Activated CD4-positive, alpha-beta T cell treated with anti-CD3 and anti-CD28 coated beads, Interleukin-2, amount 50 U/mL, for 24 hours (primary cell): Measurements from ENCODE around the gene GIT2.
A peak's percentile ranks its signal among the peaks of the same experiment; 100 is the strongest.
"Not testable (repeated sequence)": the region's sequence is repeated elsewhere in the genome, so short reads cannot be mapped to it uniquely, and the experiment has no call there.

Source experiments
- DNase-seq, 2 donors: peaks; one replicate each; pipeline ENCODE4 v3.0.0-alpha.2; 2020; ENCODE audit warnings: low read depth in 1 of 2, low spot score in 1 of 2

GIT2 gene

DNA sequence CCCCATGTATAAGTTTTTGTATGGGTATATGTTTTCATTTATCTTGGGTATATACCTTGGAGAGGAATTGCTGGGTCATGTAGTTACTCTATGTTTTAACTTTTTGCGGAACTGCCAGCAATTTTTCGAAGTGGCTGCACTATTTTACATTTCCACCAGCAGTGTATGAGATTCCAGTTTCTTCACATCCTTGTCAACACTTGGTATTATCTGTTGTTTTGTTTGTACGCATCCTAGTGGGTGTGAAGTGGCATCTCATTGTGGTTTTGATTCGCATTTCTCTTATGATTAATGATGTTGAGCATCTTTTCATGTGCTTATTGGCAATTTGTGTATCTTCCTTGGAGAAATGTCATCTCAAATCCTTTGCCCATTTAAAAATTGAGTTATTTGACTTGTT lies 9.9 kb upstream of the GIT2 start:
- no peak for DNase-seq

DNA sequence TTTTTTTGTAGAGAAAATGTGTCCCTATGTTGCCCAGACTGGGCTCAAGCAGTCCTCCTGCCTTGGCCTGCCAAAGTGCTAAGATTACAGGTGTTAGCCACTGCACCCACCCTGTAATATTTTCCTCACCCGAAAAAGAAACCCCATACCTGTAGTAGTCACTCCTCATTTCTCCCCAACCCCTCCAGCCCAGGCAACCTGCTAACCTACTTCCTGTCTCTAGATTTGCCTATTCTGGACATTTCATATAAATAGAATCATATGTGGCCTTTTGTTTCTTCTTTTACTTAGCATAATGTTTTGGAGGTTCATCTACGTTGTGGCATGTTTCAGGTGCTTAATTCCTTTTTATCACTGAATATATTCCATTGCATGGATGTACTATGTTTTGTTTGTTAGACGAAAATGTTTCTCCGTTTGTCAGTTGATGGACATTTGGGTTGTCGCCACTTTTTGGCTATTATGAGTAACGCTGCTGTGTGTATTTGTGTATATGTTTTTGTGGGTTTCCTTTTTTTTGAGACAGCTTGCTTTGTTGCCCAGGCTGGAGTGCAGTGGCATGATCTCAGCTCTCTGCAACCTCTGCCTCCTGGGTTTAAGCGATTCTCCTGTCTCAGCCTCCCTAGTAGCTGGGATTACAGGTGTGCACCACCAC lies 9.3 kb upstream of the GIT2 start:
- no peak for DNase-seq

DNA sequence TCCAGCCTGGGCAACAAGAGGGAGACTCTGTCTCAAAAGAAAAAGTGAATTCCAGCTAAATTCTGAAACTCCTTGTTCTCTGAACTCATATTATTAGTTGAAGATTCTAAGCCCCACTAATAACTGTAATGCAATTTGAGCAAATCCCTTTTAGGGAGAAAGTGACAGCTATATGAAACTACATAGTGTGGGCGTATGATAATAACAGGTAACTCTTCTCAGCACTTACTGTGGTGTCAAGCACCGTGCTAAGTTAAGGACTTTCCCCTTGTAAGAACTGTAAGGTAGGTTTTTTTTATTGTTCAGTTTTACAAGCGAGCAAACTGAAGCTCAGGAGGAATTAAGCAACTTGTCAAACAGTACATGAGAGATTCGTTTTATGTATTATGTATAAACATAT lies 8.4 kb upstream of the GIT2 start:
- no peak for DNase-seq

DNA sequence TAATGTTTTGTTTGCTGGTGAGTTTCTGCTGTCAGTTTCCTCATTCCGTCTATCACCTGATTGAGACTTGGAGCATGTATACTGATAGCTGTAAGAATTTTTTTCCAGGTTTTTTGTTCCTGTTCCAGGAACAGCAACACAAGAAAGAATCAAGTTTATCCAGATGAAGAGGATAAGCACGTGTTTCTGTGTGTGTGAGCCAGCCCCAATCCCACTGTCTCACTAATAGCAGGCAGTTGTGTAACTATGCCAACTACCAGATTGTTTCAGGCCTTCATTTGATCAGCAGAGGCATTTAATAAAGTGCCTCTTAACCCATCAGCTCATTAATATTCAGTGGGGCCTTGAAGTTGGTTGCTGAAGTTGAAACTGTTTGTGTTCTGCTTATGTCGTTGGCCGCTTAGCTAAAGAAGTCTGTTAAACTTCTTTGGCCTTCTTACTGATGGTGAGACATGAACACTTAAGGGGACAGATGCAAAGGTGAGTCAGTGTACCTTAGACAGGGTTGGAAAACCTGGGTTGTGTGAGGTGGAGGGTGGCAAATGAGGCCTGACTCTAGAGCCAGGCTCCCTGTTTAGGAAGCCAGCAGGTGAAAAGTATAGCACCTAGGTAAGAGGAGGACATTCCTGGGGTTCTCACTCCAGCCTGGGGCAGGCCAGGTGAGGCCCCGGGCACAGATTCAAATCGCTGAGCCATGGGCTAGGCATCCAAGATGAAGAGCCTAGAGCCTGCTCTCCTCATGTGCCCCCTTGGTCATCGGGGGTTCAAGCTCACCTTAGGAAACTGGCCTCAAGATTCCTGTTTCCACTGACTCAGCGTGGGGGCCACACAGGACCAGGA lies 6.7 kb upstream of the GIT2 start:
- no peak for DNase-seq

DNA sequence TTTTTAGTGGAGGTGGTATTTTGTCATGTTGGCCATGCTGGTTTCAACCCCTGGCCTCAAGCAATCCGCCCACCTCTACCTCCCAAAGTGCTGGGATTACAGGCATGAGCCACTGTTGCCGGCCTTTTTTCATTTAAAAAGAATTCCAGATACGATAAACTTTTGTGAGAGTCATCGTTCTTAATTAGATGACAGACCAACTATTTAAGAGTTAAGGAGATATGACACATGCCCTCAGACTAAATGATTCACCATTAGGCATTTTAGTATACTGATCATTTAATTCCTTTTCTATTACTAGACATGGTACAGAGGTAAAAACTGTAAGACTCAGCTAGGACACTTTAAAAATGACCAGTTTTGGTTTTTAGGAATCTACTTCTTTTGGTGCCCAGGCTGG lies 5.4 kb upstream of the GIT2 start:
- DNase-seq, result no peak

DNA sequence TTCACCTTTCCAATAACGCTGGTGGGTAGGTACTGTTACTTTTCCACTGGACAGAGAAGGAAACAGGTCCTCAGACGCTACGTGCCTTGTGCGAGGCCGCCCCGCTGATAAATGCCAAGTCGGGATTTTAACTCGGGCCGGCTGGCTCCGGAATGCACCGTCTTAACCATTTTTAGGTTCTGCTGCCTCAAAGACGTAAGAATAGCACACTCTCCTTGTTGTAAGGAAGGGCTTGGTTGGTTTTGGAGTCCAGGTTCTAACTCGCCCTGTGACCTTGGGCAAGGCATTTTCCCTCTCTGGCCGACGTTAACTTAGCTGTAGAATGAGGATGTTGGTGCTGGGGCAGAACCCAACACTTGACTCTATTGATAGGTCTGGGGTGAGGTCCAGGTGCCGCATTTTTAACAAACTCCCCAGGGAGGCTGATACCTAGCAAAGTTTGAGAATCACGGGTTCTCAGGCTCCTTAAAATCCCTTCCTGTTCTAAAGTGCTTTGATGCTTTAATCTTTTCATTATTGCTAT lies 3.9 kb upstream of the GIT2 start:
- no peak for DNase-seq

DNA sequence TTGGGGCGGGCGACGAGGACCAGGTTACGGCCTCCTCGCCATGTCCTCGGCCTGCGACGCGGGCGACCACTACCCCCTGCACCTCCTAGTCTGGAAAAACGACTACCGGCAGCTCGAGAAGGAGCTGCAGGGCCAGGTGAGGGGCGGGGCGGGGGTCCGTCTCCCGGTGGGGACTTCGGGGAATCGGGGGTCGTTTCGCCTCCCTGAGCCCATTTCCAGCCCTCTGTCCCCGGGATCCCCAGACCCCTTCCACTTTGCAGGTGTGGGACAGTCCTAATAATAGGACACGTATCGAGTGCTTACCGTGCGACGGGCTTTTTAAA lies 3.4 kb upstream of the GIT2 start:
- DNase-seq, result no peak

DNA sequence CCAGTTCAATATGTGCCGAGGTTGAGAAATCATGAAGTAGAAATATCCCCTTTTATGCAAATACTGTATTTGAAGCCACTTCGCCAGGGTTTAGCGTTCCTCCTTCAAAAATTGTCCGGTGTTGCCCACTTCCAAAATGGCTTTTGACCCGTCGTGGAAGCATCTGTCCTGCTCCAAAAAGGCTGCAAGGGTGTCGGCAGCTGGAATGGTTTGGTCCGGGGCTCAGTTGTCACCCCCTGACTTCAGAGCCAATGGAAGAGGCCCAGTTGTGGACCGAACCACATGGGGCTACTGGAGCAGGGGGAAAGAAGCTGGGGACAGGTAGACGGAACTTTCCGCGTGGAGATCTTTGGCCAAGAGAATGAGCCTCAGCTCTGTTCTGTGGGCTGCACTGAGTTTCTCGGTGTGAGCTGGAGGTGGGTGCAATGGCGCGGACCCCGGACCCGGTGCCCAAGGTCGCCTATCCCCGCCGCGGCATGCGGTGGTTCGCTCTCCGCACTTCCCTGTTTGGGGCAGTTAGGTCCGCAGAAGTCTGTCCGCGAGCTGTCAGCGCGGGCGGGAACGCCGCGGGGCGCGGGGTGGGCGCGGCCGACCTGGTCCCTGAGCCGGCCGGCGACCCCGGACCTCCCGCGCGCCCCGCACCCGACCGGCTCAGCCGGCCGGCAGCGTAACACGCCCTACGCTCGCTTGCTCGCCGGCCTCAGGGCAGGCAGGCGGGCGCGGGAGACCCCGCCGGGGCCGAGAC lies 2.9 kb upstream of the GIT2 start, which contains the start of gene ANKRD13A:
Gene ANKRD13A (plus strand): TSS at position 527 of the 745 bp plus-strand sequence. CDS start 259 bp downstream, outside the sequence.
- peak; percentile 70 to 87 for DNase-seq

DNA sequence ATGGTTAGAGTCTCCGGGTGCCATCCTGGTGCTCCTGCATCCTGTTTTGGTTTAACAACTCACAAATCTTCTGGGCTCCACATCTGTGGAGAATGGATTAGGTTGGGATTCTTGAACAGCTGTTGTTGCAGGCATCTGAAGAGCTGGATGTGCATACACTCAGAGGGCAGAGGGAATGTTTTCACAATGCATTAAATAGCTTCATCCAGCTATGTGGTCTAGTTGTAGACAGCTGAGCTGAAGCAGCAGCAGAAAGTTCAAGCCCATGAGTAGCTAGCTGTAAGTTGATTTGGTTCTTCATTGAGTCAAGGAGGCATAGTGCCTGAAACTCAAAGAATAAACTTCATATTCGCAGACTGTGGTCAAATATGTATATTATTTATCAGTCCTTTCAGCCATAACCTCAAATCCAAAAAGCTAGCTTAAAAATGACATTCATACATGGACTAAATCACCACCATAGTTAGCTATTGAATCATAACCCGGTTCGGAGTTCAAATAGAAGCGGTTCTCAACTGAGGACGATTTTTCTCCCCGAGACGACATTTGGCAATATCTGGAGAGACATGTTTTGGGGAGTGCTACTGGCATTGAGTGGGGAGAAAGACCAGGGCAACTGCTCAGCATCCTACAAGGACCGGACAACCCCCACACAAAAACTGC lies 2.2 kb upstream of the GIT2 start:
- DNase-seq, result no peak

DNA sequence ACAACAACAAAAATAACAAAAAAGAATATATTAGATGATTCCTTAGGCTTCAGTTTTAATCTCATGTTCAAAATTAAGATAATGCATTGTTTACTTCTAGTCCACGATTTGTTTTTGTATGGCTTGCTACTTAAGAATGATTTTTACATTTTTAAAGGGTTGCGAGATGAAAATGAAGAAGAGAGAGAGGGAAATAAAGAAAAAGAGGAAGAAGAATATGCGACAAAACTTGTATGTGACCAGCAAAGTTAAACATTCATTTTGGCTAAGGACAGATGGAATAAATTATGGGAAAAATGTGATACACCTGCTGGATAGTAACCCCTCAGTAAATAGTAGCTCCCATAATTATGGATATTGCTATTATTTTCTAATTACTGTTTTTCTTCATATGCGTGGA lies 1.2 kb upstream of the GIT2 start:
- DNase-seq, result no peak

DNA sequence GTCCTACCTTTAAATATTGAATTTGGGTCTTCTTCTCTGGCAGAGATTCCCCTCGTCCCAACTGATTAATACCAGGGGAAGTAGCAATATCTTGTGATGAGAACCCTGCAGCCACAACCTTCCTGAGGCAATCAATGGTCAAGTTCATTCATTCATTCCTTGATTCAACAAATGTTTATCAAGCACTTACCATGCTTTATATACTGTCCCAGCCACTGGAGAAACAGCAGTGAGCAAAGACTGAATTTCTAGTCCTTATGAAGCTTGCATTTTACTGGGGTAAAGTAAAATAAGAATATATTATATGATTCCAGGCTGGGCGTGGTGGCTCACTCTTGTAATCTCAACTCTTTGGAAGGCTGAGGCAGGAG lies 300 bp upstream of the GIT2 start:
- DNase-seq, result no peak

DNA sequence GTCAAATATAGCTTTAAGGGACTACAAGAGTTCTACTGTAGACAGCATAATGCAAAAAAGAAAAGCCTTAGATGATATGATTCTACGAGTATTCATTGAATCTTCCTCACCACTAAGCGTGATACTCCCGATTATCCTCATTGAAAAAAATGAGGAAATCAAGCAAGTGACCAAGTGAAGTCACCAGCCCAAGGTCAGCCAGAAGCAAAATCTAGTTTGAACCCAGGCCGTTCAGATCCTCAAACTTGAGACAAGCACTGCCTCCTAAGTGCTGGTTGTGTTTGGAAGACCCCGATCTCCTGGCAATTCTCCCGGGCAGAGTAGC lies 845 bp downstream of the GIT2 start:
- DNase-seq, result no peak

DNA sequence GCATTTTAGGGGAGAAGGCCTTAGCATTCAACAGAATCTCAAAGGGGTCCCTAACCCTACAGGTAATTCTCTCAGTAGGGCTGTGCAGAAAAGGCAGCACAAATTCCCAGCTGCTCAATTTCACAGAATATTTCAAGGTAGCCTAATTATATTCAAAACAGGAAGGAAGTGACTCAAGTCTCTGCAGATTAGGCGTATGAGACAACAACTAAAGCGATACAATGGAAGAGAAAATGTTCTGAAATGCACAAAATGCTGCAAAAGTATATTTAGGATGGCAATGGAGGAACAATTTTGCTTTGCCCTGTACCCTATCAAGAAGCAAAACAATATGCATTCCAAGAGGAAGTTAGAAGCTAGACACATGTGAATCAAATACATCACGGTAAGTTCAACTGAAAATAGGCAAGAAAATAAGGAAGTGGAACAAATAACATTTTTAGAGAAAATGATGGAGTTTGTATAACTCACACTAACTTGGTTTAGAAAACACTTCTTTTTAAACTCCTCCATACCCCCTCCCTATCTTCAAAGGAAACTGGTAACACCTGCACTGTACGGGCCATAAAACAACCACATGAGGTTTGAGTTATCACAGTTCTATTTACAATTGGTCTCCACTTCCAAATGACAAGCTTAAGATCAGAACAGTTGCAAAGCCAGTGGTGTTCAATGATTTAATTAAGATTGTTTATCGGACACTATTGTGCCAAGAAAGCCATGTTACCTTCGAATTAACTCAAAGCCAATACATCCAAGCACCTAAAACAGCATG lies 1.6 kb downstream of the GIT2 start:
- DNase-seq, result no peak

DNA sequence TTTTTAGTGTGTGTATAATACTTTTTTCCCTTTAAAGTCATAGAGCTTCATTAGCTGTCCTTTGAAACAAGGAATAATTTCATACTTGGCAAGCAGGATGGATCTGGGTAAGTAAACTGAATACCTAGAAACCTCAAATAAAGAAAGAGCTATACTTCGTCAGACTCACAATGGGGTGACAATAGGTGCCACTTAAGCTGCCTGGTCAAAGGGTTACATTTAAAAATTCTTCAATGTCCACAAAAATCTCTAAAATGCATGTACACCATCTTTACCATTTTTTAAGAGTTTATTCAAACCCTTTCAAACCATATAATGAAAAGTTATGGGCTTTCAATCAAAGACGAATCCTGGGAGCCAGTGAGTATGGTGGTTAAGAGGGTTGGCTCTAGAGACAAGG lies 3.1 kb downstream of the GIT2 start:
- DNase-seq, result no peak

DNA sequence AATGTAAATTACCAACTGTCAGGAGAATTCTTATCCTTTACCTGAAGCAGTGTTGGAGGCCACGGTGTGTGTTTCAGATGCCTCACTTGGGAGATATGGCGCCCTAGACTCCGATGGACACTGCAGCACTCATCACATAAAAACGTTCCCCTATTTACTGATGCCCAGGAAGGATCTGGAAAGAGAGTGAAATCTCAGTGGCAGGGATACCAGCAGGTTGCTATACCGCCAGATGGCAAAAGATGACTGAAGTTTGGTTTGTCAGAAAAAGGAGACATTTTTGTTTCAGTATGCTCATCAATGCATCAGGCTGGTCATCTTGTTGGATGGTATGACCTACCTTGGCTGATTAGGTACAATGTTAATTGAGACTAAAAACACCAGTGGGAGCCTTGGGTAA lies 4.6 kb downstream of the GIT2 start:
- no peak for DNase-seq

DNA sequence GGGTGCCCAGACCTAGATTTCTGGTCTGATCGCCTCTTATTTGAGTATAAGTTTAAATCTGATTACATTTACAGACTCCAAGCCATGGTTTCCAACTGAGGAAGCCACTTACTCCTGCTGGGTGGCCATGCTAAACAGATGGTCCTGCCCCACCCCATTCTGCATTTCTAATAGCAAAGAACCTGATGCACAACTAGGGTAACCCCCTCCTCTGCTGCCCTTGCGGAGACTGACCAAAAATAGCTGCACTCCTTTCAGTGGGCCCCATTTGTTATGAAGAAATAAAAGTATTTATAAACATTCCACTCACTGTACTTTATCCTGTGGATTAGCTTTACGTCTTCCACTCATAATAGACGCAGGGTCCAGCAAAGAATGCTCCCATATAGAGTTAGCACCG lies 6.8 kb downstream of the GIT2 start:
- DNase-seq, result no peak

DNA sequence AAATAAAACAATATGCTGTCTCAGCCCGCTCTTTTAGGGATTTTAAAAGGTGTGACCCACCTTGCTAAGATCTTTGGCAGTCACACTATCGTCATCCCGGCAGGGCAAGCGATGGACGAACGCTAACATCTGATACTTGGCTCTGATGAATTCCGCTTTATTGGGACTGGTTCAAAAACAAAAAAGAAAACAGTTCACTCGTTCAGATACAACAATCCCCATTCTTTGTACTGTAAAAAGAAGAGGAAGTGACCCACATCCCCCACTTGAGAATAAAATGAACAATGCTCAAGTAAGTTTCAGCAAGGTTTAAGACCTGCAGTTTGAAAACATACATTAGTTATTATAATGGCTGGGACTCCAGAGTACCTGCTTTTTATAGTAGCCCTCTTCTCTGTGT lies 7.3 kb downstream of the GIT2 start:
- DNase-seq, result no peak

DNA sequence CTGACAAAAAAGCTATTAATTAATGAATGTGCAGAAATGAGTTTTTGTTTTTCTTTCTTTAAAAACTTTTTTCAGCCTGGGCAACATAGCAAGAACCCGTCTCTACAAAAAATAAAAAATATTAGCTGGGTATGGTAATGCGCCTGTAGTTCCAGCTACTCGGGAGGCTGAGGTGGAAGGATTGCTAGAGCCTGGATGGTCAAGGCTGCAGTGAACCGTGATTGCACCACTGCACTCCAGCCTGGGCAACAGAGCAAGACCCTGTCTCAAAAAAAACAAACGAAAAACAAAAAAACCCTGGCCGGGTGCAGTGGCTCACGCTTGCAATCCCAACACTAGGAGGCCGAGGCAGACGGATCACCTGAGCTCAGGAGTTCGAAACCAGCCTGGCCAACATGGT lies 7.9 kb downstream of the GIT2 start:
- DNase-seq, result no peak

DNA sequence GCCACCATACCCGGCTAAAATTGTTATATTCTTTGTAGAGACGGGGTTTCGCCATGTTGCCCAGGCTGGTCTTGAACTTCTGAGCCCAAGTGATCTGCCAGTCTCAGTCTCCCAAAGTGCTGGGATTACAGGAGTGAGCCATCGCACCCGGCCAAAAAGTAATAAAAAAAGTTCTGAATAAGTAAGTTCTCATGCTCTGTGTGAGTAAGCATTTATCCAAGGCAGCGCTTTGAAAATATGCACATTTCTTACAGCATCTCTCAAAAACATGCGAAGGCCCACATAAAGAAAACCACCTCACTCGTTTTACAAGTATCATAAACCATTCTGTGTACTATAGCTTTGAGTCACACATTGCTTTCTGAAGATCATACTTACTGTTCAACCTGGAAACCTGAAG lies 8.6 kb downstream of the GIT2 start:
- no peak for DNase-seq

DNA sequence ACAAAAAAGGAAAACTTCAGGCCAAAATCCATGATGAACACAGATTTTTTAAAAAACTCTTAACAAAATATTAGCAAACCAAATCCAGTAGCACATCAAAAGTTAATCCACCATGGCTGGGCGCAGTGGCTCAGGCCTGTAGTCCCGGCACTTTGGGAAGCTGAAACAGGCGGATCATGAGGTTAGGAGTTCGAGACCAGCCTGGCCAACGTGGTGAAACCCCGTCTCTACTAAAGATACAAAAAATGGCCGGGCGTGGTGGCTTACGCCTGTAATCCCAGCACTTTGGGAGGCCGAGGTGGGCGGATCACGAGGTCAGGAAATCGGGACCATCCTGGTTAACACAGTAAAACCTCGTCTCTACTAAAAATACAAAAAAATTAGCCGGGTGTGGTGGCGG lies 9.9 kb downstream of the GIT2 start:
- not testable (repeated sequence) for DNase-seq
